Measurements from ENCODE around the gene CREB3L2. TPM values are rescaled to one million over a fixed set of nuclear protein-coding genes. Genes with fewer than 3 reads are reported as not detected.

CREB3L2 gene
- polyA plus RNA-seq, 4 donors, result 42.3 to 53.0 (median 49.4) TPM

- no peak for DNase-seq (ENCODE audit: low read depth in 4 of 4, low spot score in 2 of 4)
Observed at GRCh38 chr7:137954614-137955013, 47.3 kb downstream of the CREB3L2 start.

GRCh38 chr7:137953665-137954470 lies 48.0 kb downstream of the CREB3L2 start:
- no peak for DNase-seq (ENCODE audit: low read depth in 4 of 4, low spot score in 2 of 4)

- no peak for DNase-seq (ENCODE audit: low read depth in 4 of 4, low spot score in 2 of 4)
Observed at GRCh38 chr7:137953043-137953664, 48.7 kb downstream of the CREB3L2 start.

GRCh38 chr7:137952426-137952805 lies 49.5 kb downstream of the CREB3L2 start:
- no peak for DNase-seq (ENCODE audit: low read depth in 4 of 4, low spot score in 2 of 4)

- DNase-seq (ENCODE audit: low read depth in 4 of 4, low spot score in 2 of 4), result no peak
Observed at GRCh38 chr7:137951700-137952425, 50.0 kb downstream of the CREB3L2 start.

- DNase-seq (ENCODE audit: low read depth in 4 of 4, low spot score in 2 of 4), result no peak
Observed at GRCh38 chr7:137950967-137951366, 50.9 kb downstream of the CREB3L2 start.

- no peak for DNase-seq (ENCODE audit: low read depth in 4 of 4, low spot score in 2 of 4)
Observed at GRCh38 chr7:137950263-137950621, 51.6 kb downstream of the CREB3L2 start.

GRCh38 chr7:137949416-137950262 lies 52.2 kb downstream of the CREB3L2 start:
- no peak for DNase-seq (ENCODE audit: low read depth in 4 of 4, low spot score in 2 of 4)

- no peak for DNase-seq (ENCODE audit: low read depth in 4 of 4, low spot score in 2 of 4)
Observed at GRCh38 chr7:137948845-137949330, 53.0 kb downstream of the CREB3L2 start.

- no peak for DNase-seq (ENCODE audit: low read depth in 4 of 4, low spot score in 2 of 4)
Observed at GRCh38 chr7:137948083-137948844, 53.6 kb downstream of the CREB3L2 start.

- DNase-seq (ENCODE audit: low read depth in 4 of 4, low spot score in 2 of 4), result no peak
Observed at GRCh38 chr7:137947046-137947445, 54.8 kb downstream of the CREB3L2 start.

GRCh38 chr7:137946011-137946410 lies 55.9 kb downstream of the CREB3L2 start:
- DNase-seq (ENCODE audit: low read depth in 4 of 4, low spot score in 2 of 4), result no peak

GRCh38 chr7:137944168-137944567 lies 57.7 kb downstream of the CREB3L2 start:
- no peak for DNase-seq (ENCODE audit: low read depth in 4 of 4, low spot score in 2 of 4)

GRCh38 chr7:137943132-137943551 lies 58.7 kb downstream of the CREB3L2 start:
- no peak for DNase-seq (ENCODE audit: low read depth in 4 of 4, low spot score in 2 of 4)

GRCh38 chr7:137942484-137943115 lies 59.3 kb downstream of the CREB3L2 start:
- no peak for DNase-seq (ENCODE audit: low read depth in 4 of 4, low spot score in 2 of 4)

- DNase-seq (ENCODE audit: low read depth in 4 of 4, low spot score in 2 of 4), result no peak
Observed at GRCh38 chr7:137940656-137941518, 61.0 kb downstream of the CREB3L2 start.

- DNase-seq (ENCODE audit: low read depth in 4 of 4, low spot score in 2 of 4), result no peak
Observed at GRCh38 chr7:137940218-137940617, 61.7 kb downstream of the CREB3L2 start.

GRCh38 chr7:137937202-137937560 lies 64.7 kb downstream of the CREB3L2 start:
- DNase-seq (ENCODE audit: low read depth in 4 of 4, low spot score in 2 of 4), result no peak
